ENCODE measurements around the gene DAP. TPM values are rescaled to one million over a fixed set of nuclear protein-coding genes. Genes with fewer than 3 reads are reported as not detected.

The DAP gene
- total and polyA plus RNA-seq, 2 of the 13 experiments (the other 11 are each of a cell fraction or from before 2014, with no cell fraction given), result 22.0 to 57.5 TPM

- 25% methylated on average over 6 of the region's 6 CpGs for WGBS (ENCODE audit: low lambda C conversion rate)
- TF ChIP-seq IRF9 (CRISPR knock-in tag; IDR thresholded peaks at IDR 0.05; ENCODE audit: borderline replicate concordance) (no peak), ZNF674 (CRISPR knock-in tag; IDR thresholded peaks at IDR 0.05; ENCODE audit: low read depth) (no peak), STAG1 (CRISPR knock-in tag; IDR thresholded peaks at IDR 0.05) (peak; percentile 9; the same call in 1 of the 2 replicates)
- Histone ChIP-seq H3K27me3 (ENCODE audit: control insufficient read depth in 1 of 2, insufficient read depth in 2 of 2, low read length in 2 of 2) (no peaks in the 10 kb centered on the region), H3K4me1 (ENCODE audit: insufficient read depth, low read length) (no peaks in the 10 kb centered on the region), H4K20me1 (ENCODE audit: insufficient read depth, low read length) (no peaks in the 10 kb centered on the region), H3K36me3 (replicated peaks in 1 of 2; ENCODE audit: control insufficient read depth in 1 of 2, insufficient read depth in 2 of 2, low read length in 2 of 2) (no peaks in the 10 kb centered on the region), H3K27ac (ENCODE audit: extremely low read length, insufficient read depth, low read length) (no peak overlapping the region), H3K4me3 (replicated peaks in 1 of 3; ENCODE audit: insufficient read depth in 1 of 3, low read depth in 2 of 3, low read length in 3 of 3) (no peak overlapping the region), H3K9ac (ENCODE audit: insufficient read depth, low read depth, low read length) (no peak overlapping the region), H3K4me2 (ENCODE audit: low read depth, low read length) (peak overlapping the region; percentile 21), H3K79me2 (ENCODE audit: insufficient read depth, low read length) (no peaks in the 10 kb centered on the region), H3K9me3 (ENCODE audit: low read length) (no peaks in the 10 kb centered on the region), H2AFZ (ENCODE audit: low read length) (no peak overlapping the region)
- POLR2A ChIA-PET, result no interaction called here
- peak; percentile 67 for ATAC-seq
- no peak for DNase-seq (ENCODE audit: low spot score)
- no peak for FAIRE-seq
- in situ Hi-C loops (cut with HindIII; ENCODE audit: extremely low pct_ligation_motif_present, low pct_unique_long_range_greater_than_20kb) (no loop called here), intact Hi-C loops (cut with micrococcal nuclease; ENCODE audit: unreplicated experiment) (no loop called here)
- CTCF ChIA-PET (ENCODE audit: low intra/inter-chr PET ratio, low total read pairs), result no interaction called here
- no TSS peak for BruUV-seq (replicated peaks)
These were observed 32.8 kb upstream of the DAP start for GRCh38 chr5:10793785-10794184.

GRCh38 chr5:10792336-10792735 is 31.3 kb upstream of the DAP start:
- CTCF ChIA-PET (ENCODE audit: low intra/inter-chr PET ratio, low total read pairs), result no interaction called here
- no peaks in the 10 kb centered on the region for H3K9me3 ChIP-seq (ENCODE audit: low read length)
- no peak for FAIRE-seq
- intact Hi-C loops (cut with micrococcal nuclease; ENCODE audit: unreplicated experiment), result no loop called here
- no peaks in the 10 kb centered on the region for H3K79me2 ChIP-seq (ENCODE audit: insufficient read depth, low read length)
- in situ Hi-C loops (cut with HindIII; ENCODE audit: extremely low pct_ligation_motif_present, low pct_unique_long_range_greater_than_20kb), result no loop called here
- DNase-seq (ENCODE audit: low spot score), result no peak
- ATAC-seq, result no peak
- H2AFZ ChIP-seq (ENCODE audit: low read length), result no peak overlapping the region
- WGBS (ENCODE audit: low lambda C conversion rate), result 13% methylated on average over 1 of the region's 1 CpG
- no TSS peak for BruUV-seq (replicated peaks)
- H3K36me3 ChIP-seq (replicated peaks in 1 of 2; ENCODE audit: control insufficient read depth in 1 of 2, insufficient read depth in 2 of 2, low read length in 2 of 2), result no peaks in the 10 kb centered on the region
- H3K4me1 ChIP-seq (ENCODE audit: insufficient read depth, low read length), result no peaks in the 10 kb centered on the region
- no peaks in the 10 kb centered on the region for H3K27me3 ChIP-seq (ENCODE audit: control insufficient read depth in 1 of 2, insufficient read depth in 2 of 2, low read length in 2 of 2)
- no peaks in the 10 kb centered on the region for H4K20me1 ChIP-seq (ENCODE audit: insufficient read depth, low read length)
- no peak overlapping the region for H3K9ac ChIP-seq (ENCODE audit: insufficient read depth, low read depth, low read length)
- no peak overlapping the region for H3K27ac ChIP-seq (ENCODE audit: extremely low read length, insufficient read depth, low read length)
- H3K4me3 ChIP-seq (replicated peaks in 1 of 3; ENCODE audit: insufficient read depth in 1 of 3, low read depth in 2 of 3, low read length in 3 of 3), result no peak overlapping the region
- no peak overlapping the region for H3K4me2 ChIP-seq (ENCODE audit: low read depth, low read length)
- POLR2A ChIA-PET, result no interaction called here
- TF ChIP-seq NFE2L2 (IDR thresholded peaks at IDR 0.05; ENCODE audit: low read length), result no peak
- no peak for TF ChIP-seq EHMT2 (IDR thresholded peaks at IDR 0.05; ENCODE audit: borderline replicate concordance, low read depth, low read length)
- no peak for TF ChIP-seq KLF11 (CRISPR knock-in tag; IDR thresholded peaks at IDR 0.05)
- TF ChIP-seq ZNF281 (CRISPR knock-in tag; IDR thresholded peaks at IDR 0.05; ENCODE audit: borderline replicate concordance), result no peak

Measured in HepG2 (cell line).